Anterior cingulate cortex (tissue), 58 donors: ENCODE measurements around the gene GALNT7.

Source experiments
- DNase-seq, 58 donors: peaks; one replicate each; lab custom pipeline; 2025; lab: John Stamatoyannopoulos, UW

The GALNT7 gene

GRCh38 chr4:173332021-173332487 is 163.4 kb downstream of the GALNT7 start:
- no peak for DNase-seq

- peak in 5 of 58 donors; percentile 8 to 44 (median 37) for DNase-seq
Measured at GRCh38 chr4:173332963-173333657, 164.5 kb downstream of the GALNT7 start.

GRCh38 chr4:173333658-173334084 is 165.1 kb downstream of the GALNT7 start:
- peak in 37 of 58 donors; percentile 25 to 76 (median 55) for DNase-seq

GRCh38 chr4:173334085-173334890 is 165.7 kb downstream of the GALNT7 start, which contains the start of gene HMGB2:
Gene HMGB2 (minus strand): TSS chr4:173334358. CDS start chr4:173333649, 709 bp downstream.
- peak; percentile 90 to 100 (median 99) for DNase-seq

GRCh38 chr4:173334891-173335752 is 166.5 kb downstream of the GALNT7 start:
- DNase-seq: peak in 45 of 58 donors; percentile 10 to 89 (median 59)

GRCh38 chr4:173337463-173337862 is 168.9 kb downstream of the GALNT7 start:
- no peak for DNase-seq

GRCh38 chr4:173343832-173344397 is 175.3 kb downstream of the GALNT7 start:
- no peak for DNase-seq

- DNase-seq: no peak
Measured at GRCh38 chr4:173345648-173346047, 177.0 kb downstream of the GALNT7 start.

GRCh38 chr4:173346074-173346473 is 177.5 kb downstream of the GALNT7 start:
- no peak for DNase-seq

- DNase-seq: no peak
Measured at GRCh38 chr4:173347467-173347866, 178.9 kb downstream of the GALNT7 start.

- DNase-seq: no peak
Measured at GRCh38 chr4:173357939-173358338, 189.3 kb downstream of the GALNT7 start.

- DNase-seq: peak in 1 of 58 donors; percentile 1
Measured at GRCh38 chr4:173360587-173361221, 192.1 kb downstream of the GALNT7 start.

GRCh38 chr4:173362666-173363065 is 194.1 kb downstream of the GALNT7 start:
- no peak for DNase-seq

- DNase-seq: no peak
Measured at GRCh38 chr4:173365359-173365996, 196.9 kb downstream of the GALNT7 start.

- DNase-seq: no peak
Measured at GRCh38 chr4:173367285-173367684, 198.7 kb downstream of the GALNT7 start.

- DNase-seq: no peak
Measured at GRCh38 chr4:173367946-173368345, 199.3 kb downstream of the GALNT7 start.

GRCh38 chr4:173370130-173370476 is 201.5 kb downstream of the GALNT7 start:
- peak in 23 of 58 donors; percentile 25 to 78 (median 51) for DNase-seq

- peak; percentile 81 to 99 (median 97) for DNase-seq
Measured at GRCh38 chr4:173370477-173371291, 202.1 kb downstream of the GALNT7 start, which contains the start of gene SAP30. Gene SAP30 (plus strand): TSS chr4:173370954. CDS start chr4:173371183, 229 bp downstream.
